ENCODE measurements around the gene NOS2. TPM values are rescaled to one million over a fixed set of nuclear protein-coding genes. Genes with fewer than 3 reads are reported as not detected.
"Not testable (repeated sequence)": the region's sequence is repeated elsewhere in the genome, so short reads cannot be mapped to it uniquely, and the experiment has no call there.

NOS2 gene
- total and polyA plus RNA-seq, 2 donors (not counting 1 experiment from before 2014, with no cell fraction given) = under 0.01 TPM; not detected in 1

DNA sequence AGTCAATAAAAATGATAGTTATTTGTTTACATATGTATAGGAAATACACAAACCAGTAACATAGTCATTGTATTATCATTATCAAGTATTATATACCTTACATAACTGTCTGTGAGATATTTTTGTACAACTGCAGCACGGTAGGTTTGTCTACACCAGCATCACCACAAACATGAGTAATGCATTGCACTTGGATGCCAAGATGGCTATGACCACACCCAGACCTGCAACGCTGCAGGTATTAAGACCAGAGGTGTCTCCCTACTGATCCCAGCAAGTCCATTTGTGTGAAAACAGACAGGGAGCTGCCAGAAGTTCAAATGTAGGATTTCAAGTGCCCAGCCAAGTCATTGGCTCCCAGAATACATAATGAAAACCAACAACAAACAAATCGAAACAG lies 34.2 kb upstream of the NOS2 start:
- Histone ChIP-seq H3K4me3 (replicated peaks in 1 of 4; ENCODE audit: control extremely low read depth in 1 of 4, insufficient read depth in 1 of 4, low read depth in 3 of 4, low read length in 4 of 4) (no peak overlapping the region), H3K36me3 (ENCODE audit: control insufficient read depth, insufficient read depth, low read length) (no peaks in the 10 kb centered on the region), H3K27ac (ENCODE audit: insufficient read depth, low read length) (no peak overlapping the region), H2AFZ (ENCODE audit: low read length) (no peak overlapping the region), H3K4me1 (ENCODE audit: control insufficient read depth, extremely low read depth, insufficient read depth, low read length) (no peaks in the 10 kb centered on the region), H3K4me2 (ENCODE audit: extremely low read depth, insufficient read depth, low read length) (no peak overlapping the region), H3K9ac (ENCODE audit: insufficient read depth, low read length) (no peak overlapping the region), H3K27me3 (ENCODE audit: control insufficient read depth, insufficient read depth, low read length) (no peaks in the 10 kb centered on the region), H4K20me1 (ENCODE audit: control insufficient read depth, extremely low read depth, insufficient read depth, low read length) (no peaks in the 10 kb centered on the region), H3K9me3 (ENCODE audit: control insufficient read depth, insufficient read depth, low read depth, low read length) (no peaks in the 10 kb centered on the region), H3K79me2 (ENCODE audit: control insufficient read depth, insufficient read depth, low read length) (no peaks in the 10 kb centered on the region)
- TF ChIP-seq, protein P1, sequence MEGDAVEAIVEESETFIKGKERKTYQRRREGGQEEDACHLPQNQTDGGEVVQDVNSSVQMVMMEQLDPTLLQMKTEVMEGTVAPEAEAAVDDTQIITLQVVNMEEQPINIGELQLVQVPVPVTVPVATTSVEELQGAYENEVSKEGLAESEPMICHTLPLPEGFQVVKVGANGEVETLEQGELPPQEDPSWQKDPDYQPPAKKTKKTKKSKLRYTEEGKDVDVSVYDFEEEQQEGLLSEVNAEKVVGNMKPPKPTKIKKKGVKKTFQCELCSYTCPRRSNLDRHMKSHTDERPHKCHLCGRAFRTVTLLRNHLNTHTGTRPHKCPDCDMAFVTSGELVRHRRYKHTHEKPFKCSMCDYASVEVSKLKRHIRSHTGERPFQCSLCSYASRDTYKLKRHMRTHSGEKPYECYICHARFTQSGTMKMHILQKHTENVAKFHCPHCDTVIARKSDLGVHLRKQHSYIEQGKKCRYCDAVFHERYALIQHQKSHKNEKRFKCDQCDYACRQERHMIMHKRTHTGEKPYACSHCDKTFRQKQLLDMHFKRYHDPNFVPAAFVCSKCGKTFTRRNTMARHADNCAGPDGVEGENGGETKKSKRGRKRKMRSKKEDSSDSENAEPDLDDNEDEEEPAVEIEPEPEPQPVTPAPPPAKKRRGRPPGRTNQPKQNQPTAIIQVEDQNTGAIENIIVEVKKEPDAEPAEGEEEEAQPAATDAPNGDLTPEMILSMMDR (conservative IDR thresholded peaks at IDR 0.05 in 1 of 2, IDR thresholded peaks at IDR 0.05 in 1 of 2; ENCODE audit: low read depth in 1 of 2, low read length in 2 of 2) = no peak
- TF ChIP-seq EZH2 (IDR thresholded peaks at IDR 0.05; ENCODE audit: low read length, missing control alignments) = no peak
- no peak for DNase-seq (ENCODE audit: low read depth in 2 of 2)

DNA sequence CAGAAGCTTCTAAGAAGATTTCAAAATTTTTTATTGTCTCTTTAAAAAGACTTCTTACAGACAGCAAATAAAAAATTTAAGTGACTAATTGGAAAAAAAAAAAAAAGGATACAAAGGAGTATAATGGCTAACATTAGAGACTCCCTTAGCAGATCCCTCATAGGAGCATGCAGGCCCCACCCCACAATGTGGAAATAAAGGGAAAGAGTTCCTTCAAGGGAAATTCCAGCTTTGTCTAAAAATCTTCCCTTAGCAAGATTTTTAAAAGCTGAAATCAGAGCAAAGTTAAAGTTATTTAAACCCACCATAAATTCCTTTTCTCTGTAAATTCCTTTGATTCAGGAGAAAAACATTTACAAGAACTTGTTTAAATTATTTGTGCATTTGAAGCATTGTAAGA lies 32.5 kb upstream of the NOS2 start:
- Histone ChIP-seq H3K79me2 (ENCODE audit: control insufficient read depth, insufficient read depth, low read length) (no peaks in the 10 kb centered on the region), H2AFZ (ENCODE audit: low read length) (no peak overlapping the region), H3K27me3 (ENCODE audit: control insufficient read depth, insufficient read depth, low read length) (no peaks in the 10 kb centered on the region), H3K36me3 (ENCODE audit: control insufficient read depth, insufficient read depth, low read length) (no peaks in the 10 kb centered on the region), H4K20me1 (ENCODE audit: control insufficient read depth, extremely low read depth, insufficient read depth, low read length) (no peaks in the 10 kb centered on the region), H3K27ac (ENCODE audit: insufficient read depth, low read length) (no peak overlapping the region), H3K9ac (ENCODE audit: insufficient read depth, low read length) (no peak overlapping the region), H3K4me3 (replicated peaks in 1 of 4; ENCODE audit: control extremely low read depth in 1 of 4, insufficient read depth in 1 of 4, low read depth in 3 of 4, low read length in 4 of 4) (no peak overlapping the region), H3K4me2 (ENCODE audit: extremely low read depth, insufficient read depth, low read length) (no peak overlapping the region), H3K9me3 (ENCODE audit: control insufficient read depth, insufficient read depth, low read depth, low read length) (no peaks in the 10 kb centered on the region), H3K4me1 (ENCODE audit: control insufficient read depth, extremely low read depth, insufficient read depth, low read length) (no peaks in the 10 kb centered on the region)
- TF ChIP-seq, protein P1 (conservative IDR thresholded peaks at IDR 0.05 in 1 of 2, IDR thresholded peaks at IDR 0.05 in 1 of 2; ENCODE audit: low read depth in 1 of 2, low read length in 2 of 2) = no peak
- TF ChIP-seq EZH2 (IDR thresholded peaks at IDR 0.05; ENCODE audit: low read length, missing control alignments) = no peak
- DNase-seq (ENCODE audit: low read depth in 2 of 2) = no peak

DNA sequence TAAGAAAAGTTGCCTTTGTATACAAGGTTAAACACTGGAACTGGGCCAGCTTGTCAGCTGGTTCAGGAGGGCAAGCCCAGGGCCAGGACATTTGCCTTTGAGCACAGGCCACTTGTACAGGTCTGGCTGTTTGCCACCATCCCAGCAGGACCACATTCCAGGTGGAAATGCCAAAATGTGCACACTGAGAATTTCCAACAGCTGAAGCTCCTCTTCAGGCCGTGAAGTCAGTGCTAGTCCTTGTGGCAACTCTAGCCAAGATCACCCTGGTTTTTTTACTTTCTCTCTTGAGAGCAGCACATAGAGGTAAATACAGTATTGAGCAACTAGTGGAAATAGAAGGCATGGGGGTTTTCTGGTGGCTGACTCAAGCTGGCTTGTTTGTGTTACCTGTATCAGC lies 29.6 kb upstream of the NOS2 start:
- DNase-seq (ENCODE audit: low read depth in 2 of 2); H3K27ac ChIP-seq (ENCODE audit: insufficient read depth, low read length); H3K9me3 ChIP-seq (ENCODE audit: control insufficient read depth, insufficient read depth, low read depth, low read length); H3K36me3 ChIP-seq (ENCODE audit: control insufficient read depth, insufficient read depth, low read length); H4K20me1 ChIP-seq (ENCODE audit: control insufficient read depth, extremely low read depth, insufficient read depth, low read length); H3K4me1 ChIP-seq (ENCODE audit: control insufficient read depth, extremely low read depth, insufficient read depth, low read length); H3K79me2 ChIP-seq (ENCODE audit: control insufficient read depth, insufficient read depth, low read length); H3K27me3 ChIP-seq (ENCODE audit: control insufficient read depth, insufficient read depth, low read length); H3K4me3 ChIP-seq (replicated peaks in 1 of 4; ENCODE audit: control extremely low read depth in 1 of 4, insufficient read depth in 1 of 4, low read depth in 3 of 4, low read length in 4 of 4); H2AFZ ChIP-seq (ENCODE audit: low read length); H3K9ac ChIP-seq (ENCODE audit: insufficient read depth, low read length); H3K4me2 ChIP-seq (ENCODE audit: extremely low read depth, insufficient read depth, low read length): not testable (repeated sequence)

DNA sequence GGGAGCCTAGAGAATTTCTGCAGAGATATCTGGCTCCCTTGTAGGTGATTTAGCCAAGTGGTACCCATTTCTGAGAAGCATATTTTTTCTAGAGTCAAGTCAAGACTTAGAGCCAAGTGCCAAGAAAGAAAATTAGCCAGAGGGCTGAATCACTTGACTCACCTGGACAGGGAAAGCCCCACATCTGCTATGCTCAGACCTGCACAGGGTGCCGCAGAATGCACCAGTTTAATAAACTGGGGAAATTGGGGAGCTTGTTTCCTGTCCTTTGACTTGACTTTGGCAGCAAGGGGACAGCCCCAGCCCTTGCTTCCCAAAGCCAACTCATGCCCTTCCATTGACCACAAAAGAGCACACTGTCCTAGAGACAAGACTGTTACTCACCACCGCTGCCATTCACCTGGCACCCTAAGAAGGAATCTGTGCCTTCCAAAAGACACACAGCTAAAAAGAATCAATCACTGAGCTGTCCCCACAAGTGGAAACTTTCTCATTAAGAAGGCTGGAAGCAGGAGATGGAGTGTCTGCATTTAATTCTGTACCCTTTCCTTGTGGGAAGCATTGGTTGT lies 28.9 kb upstream of the NOS2 start:
- not testable (repeated sequence) for H2AFZ ChIP-seq (ENCODE audit: low read length); H4K20me1 ChIP-seq (ENCODE audit: control insufficient read depth, extremely low read depth, insufficient read depth, low read length); H3K36me3 ChIP-seq (ENCODE audit: control insufficient read depth, insufficient read depth, low read length); H3K79me2 ChIP-seq (ENCODE audit: control insufficient read depth, insufficient read depth, low read length); H3K9ac ChIP-seq (ENCODE audit: insufficient read depth, low read length); DNase-seq (ENCODE audit: low read depth in 2 of 2); H3K4me1 ChIP-seq (ENCODE audit: control insufficient read depth, extremely low read depth, insufficient read depth, low read length); H3K4me2 ChIP-seq (ENCODE audit: extremely low read depth, insufficient read depth, low read length); H3K27me3 ChIP-seq (ENCODE audit: control insufficient read depth, insufficient read depth, low read length); H3K9me3 ChIP-seq (ENCODE audit: control insufficient read depth, insufficient read depth, low read depth, low read length); H3K27ac ChIP-seq (ENCODE audit: insufficient read depth, low read length); H3K4me3 ChIP-seq (replicated peaks in 1 of 4; ENCODE audit: control extremely low read depth in 1 of 4, insufficient read depth in 1 of 4, low read depth in 3 of 4, low read length in 4 of 4)
